ENCODE results near the gene PARP16.
"Not testable (repeated sequence)": the region's sequence is repeated elsewhere in the genome, so short reads cannot be mapped to it uniquely, and the experiment has no call there.

PARP16 gene

DNA sequence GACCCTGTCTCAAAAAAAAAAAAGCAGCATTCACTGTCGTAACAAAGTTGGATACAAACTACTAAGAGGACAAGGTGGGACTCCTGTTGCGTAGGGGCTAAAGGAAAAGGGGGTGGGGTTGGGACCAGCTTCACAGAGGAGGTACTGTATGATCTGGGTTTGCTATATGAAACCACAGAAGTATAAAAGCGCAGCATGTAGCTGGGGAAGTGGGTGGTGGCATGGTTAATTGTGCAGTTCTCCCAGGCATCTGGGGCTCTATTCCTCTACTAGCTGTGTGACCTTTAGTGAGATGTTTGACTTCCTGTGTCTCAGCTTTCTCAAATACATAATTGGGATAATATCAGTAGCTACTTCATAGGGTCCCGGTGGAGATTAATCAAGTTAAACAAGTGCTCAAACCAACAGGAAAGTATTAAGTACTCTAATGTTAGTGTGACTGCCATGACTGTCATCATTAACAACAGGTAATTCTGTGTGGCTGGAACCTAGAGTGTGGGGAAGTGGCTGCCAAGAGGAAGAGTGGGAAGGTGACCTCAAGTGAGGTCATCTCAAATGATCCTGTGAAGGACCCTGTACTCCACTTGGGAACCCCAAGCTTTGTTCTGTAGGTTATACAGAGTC lies 11.5 kb downstream of the PARP16 start:
- DNase-seq, result no peak

DNA sequence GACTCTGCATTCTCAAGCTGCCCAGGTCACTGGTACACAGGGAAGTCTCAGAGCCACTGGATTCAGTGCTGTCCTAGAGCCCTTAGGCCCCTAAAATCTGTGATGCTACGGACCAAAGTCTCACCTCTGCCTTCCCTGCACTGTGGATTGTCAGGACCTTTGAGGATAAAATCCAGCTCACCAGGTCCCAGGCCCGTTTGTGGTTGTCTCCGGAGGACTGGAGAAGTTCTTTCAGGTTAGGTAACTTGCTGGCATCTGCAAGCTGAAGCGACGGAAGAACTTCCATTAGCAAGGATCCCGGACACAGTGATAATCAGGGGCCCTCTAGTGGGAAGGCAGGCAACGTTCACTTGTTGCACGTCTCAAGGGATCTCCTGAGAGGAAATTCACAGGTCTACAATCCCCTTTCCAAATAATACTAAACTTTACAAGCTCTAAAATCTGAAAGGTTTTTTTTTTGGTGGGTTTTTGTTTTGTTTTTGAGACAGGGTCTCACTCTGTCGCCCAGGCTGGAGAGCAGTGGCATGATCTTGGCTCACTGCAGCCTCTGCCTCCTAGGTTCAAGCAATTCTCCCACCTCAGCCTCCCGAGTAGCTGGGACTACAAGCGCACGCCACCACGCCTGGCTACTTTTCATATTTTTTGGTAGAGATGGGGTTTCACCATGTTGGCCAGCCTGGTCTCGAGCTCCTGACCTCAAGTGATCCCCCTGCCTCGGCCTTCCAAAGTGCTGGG lies 15.7 kb downstream of the PARP16 start:
- not testable (repeated sequence) for DNase-seq

DNA sequence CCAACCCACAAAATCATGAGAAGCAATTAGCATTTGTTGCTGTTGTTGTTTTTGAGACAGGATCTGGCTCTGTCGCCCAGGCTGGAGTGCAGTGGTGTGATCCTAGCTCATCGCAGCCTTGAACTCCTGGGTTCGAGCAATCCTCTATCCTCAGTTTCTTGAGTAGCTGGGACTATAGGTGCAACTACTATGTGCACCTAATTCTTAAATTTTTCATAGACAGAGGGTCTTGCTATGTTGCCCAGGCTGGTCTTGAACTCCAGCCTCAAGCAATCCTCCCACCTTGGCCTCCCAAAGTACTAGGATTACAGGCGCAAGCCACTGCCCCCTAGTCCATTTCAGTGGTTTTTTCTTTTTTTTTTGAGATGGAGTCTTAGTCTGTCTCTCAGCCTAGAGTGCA lies 18.3 kb downstream of the PARP16 start:
- DNase-seq, result no peak

DNA sequence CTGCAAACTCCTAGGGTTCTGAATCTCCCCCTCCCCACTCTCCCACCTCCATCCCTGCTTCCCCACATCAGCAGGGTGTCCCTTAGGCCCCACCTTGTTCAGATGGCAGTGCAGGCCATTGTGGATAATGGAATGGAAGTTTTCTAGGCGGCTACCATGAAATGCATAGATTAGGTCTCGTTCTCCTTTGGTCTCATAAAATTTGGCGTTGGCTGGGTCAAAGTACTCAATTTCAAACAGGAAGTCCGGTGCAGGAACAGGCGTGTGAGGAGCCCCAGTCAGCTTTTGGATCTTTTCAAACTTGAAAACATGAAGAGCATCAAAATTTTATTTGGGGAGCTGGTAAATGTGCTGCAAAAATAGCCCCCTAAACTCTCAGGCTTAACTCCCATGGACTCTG lies 20.2 kb downstream of the PARP16 start:
- DNase-seq, result no peak

DNA sequence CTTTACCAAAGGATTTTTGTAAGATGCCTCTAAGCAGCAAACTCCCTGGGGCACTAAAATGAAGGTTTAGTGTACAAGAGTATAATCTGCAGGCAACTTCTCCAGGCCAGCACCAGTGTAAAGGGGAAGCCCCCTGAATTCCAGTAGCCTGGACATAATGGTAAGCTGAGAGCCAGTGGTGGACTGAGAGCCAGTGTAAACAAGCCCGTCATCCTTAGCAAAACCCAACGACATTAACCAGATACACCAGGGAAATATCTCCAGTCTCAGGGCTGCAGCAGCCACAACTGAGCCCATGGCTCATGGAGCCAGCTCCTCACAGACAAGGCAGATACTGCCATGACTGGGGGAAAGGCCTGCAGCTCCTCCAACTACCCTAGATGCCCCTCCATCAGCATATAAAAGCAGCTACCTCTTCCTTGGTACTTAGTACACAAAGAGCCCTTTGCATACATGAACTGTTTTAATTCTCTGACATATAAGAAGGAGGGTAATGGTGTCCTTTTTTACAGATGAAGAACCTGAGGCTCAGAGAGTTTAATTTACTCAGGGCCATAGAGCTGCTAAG lies 21.7 kb downstream of the PARP16 start:
- DNase-seq, result no peak

DNA sequence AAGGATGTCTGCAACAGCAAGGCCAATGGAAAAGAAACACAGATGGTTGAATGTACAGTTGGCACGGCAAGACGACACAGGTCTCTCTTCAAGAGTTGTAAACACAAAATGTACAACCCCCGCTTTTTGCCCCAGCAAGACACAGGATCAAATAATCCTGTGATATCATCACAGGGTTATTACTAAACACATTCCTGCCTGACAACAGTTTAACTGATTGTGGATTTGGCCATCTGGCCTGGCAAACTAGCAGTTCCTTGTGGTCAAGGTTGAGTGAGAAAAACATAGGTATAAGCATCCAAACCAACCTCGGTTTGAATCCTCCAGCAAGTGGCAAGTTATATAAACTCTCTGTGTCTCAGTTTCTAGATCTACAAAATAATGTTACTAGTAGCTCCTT lies 23.4 kb downstream of the PARP16 start:
- DNase-seq, result no peak

DNA sequence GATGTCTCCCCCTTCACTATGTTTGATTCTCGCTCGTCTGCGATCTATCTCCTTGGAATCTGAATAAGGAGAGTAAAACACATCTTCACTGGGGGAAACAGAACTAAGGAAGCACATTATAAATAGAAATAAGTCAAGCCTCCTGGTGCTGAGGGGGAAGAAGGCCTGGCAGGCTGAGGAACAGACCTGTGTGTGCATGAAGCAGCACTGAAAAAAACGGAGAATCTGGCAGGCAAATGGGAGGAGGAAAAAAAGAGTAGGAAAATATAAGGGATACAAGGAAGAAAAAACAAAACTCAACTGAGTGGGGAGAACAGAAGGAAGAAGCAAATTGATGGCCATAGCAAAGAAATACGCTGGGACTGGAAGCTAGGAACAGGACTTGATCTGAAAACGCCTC lies 25.7 kb downstream of the PARP16 start:
- DNase-seq, result no peak

DNA sequence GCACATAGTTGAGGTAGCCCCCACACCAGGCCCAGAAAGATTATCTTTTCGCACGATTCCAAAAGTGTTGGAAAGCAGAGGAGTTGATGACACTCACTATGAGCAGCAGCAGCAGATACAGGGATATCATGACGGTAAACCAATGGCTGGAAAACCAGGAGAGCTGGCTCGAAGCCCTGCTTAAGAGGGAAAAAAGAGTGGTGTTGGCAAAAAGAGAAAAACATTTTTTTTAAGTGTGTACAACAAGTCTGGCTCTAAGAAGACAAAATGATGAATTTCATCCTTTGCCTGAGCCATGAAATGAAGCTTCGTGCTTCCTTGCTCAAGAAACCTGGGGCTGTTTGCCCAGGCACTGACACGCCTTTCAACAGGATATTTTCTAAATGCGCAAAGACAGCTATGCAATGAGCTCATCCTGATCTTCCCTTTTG lies 27.3 kb downstream of the PARP16 start:
- DNase-seq, result no peak

DNA sequence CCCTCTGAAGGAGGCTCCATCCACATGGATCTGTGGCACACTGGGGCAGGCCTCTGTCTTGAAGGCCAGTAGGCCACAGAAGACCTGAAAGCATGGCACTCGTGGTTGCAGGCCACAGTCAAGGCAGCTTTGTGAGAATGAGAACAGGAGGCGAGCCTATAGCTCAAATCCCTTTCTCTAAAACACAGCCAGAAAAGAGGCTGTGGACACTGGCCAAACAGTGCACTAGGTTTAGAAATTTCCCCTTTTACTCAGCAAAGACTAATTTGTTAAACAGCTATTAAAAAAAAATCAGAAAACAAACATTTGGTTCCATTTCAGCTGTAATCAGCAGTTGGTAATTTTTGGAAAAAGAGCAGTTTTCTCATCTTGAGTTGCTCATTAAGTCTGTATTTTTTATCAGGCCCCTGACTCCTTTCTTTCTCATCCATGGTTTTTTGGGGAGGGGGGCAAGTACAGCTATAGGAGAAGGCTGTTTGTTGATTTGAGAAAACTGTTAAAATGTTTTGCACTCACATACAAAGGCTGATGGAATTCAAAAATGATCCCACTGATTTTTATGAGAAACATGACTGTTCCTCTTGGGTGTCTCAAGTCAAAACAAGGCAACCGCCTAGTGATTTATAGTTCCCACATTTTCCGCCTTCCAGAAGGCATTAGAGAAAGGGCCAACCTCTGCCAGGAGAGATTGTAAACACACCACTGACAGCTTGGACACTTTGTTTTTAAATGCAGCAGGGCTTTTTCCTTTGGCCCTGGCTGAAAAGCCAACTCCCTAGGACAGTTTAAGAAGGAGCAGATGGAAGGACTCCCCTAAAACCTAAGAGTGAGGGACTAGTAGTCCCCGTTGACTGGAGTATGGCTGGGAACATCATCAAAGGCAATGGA lies 28.1 kb downstream of the PARP16 start:
- DNase-seq, result no peak

DNA sequence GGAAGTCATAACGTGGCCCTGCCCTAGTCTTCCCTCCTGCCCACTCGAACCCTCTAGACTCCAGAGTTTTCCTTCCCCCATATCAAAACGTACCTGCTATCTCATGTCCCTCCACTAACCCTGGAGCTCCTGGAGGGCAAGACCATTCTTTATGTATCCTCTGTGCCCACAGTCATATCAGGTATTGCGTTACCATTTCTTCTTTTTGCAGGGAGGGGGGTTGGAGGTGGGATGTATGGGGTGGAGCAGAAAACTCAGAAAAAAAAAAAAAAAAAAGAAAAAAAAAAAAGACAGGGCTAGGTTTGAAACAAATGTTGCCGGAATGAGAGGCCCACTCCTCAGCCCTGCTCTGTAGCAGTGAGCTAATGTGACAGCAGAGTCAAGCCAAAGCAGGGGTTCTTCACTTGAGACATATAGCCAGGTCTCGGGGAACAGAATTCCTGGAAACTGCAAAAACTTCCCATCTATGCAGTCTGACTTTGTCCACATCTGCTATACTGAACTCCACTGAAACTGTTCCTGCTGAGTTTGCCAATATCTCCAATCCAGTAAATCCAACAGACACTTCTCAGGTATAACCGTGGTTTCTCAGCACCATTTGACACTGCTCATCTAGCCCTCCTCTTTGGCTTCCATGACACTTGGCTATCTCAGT lies 31.1 kb downstream of the PARP16 start:
- DNase-seq, result no peak

DNA sequence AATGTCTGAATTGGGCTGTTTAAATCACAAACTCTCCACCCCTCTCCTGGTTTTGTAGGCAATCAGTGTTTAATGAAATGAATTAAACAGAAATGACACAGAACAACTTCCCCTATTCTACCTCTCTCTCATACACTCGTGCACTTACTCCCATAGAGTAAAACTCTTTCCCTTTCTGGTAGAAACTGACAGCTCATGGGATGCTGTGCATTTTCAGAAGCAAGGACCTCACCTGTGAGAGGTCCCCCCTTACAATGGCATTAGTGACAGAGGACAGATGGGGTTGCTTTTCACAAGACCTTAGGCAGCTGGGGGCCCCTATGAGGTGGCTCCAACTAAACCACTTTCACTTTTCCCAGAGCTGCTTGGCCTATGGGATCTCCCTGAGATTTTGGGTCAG lies 31.9 kb downstream of the PARP16 start:
- DNase-seq, result no peak

DNA sequence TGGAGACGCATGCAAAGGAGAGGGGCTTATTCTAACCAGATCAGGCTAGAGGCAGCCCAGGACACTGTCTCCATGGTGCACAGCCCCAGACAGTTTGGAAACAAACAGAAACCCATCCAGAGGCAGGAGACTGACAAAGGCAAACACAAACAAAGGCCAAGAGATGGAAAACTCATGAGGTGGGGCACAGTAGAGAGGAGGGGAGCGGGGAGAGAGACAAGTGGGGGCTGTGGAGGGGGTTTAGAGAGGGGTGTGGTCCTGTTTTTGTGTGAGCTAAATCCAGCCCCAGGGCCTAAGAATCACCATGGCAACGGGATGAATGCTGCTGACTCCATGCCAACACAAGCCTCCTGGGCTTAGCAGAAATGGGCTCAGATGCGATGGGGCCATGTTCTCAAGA lies 32.3 kb downstream of the PARP16 start:
- no peak for DNase-seq

DNA sequence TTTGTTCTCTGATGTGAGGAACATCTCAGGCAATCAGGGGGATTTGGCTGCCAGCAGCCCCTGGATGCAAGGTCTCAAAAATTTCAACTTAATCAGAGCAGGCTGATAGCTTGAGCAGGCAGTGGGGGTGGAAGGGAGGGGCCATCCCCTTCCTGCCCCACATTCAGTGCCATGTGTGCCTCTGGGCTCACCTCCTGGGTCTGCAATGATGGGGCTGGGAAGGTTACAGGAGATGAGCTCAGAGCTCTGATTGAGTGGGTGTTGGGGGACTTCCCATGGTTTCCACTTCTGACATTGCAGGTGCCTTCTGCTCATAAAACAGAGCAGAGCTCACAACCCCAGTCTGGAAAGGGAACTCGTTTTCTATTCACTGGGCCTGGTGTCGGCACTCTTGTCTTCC lies 37.0 kb downstream of the PARP16 start:
- DNase-seq, result no peak

DNA sequence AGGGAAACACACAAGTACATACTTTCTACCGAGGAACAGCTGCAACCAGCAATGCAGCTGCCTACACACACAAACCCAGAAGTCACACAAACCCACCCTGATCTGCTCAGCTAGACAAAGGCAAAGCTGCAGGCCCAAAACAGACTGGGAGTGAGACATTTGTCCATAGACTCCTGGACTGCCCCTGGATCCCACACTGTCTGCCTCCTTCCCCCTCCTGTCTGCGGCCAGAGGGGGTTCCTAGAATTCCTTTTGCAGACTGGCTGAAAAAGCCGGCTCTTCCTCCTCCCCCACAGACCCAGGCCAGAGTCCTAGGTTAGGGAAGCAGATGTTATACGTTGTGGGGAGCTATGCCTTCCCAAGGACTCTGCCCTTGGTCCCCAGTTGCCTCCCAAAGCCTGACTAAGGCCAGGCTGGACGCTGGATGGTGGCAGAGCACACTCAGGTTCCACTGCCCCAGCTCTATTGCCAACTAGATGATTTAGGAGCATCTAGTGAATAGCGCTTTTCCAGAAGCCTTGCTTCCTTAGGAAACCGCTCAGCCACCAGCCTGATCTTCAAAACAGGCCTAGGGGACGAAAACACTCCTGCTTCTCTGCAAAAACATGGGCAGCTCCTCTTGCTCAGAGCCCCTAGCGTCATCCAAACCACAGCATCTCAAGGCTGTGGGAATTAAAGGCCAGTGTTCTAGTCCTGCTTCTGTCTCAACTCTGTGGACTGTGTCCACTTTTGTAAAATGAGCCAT lies 38.0 kb downstream of the PARP16 start:
- no peak for DNase-seq

DNA sequence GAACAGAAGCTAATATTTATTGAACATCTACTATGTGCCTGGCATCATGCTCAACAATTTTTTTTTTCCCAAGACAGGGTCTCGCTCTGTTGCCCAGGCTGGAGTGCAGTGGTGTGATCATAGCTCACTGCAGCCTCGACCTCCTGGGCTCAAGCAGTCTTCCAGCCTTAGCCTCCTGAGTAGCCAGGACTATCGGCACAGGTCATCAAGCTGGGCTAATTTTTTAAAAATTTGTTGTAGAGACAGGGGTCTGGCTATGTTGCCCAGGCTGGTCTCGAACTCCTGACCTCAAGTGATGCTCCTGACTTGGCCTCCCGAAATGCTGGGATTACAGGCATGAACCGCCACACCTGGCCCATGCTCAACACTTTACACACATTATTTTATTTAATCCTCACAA lies 39.7 kb downstream of the PARP16 start:
- DNase-seq, result no peak

DNA sequence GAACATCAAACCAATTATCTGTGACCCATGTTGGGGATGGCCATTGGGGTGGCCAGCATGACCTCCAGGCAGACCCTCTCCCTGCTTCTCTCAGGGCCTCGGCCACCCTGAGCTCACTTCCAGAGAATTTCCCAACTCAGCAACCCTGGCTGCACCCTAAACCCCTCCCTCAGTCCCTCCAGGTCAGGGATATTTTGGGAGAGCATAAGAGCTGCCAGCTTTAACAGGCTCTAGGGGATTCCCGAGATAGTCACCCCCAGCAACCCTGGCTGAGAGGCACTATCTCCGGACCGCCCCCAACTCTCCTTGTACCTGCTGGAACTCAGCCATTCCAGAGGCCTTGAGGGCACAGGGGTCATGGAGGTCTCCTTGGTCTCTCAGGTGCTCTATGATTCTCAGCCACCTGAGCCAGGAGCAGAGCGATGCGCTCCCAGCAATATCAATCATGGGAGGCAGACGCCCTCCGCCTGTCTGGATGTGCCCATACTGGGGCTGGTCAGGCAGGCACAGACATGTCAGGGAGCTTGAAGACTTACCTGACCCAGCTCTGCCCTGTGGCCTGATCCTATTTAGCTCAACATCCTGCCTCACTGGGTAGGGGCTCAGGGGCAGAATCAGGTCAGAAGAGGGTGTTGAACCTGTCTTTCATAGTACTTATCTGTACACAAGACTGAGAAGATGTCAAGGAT lies 40.5 kb downstream of the PARP16 start:
- DNase-seq, result no peak

DNA sequence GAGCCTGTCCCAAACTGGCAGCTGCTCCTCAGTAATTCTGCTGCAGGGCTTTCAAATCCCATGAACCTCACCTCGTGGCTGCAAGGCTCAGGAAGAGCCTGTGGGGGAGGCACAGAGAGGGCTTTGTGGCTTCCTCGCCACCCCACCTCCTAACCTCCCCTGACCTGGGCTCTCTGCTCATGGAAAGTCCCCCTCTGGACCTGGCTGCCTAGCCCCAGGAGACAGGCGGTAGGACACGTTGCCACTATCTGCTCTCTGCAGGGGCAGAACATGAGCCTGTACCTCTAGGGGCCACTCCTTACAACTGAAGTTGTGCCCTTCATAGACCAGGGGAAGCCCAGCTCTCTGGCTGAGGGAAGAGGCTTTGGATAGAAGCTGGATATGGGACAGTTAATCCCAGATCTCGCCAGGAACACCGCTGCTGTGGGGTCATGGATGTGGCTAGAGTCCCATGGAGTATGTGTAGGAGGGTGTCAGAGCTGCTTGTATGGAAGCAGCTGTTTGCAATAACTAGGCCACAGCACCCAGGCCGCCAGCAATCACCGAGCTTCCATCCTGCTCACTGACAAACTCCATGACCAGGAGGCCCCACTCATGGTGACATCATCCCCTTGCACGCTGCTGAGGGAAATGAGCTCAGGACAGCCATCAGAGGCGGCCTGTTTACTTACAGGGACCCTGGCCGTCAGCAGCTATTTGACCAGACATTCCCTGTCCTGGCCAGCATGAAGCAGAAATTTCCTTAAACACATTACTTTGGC lies 41.4 kb downstream of the PARP16 start:
- no peak for DNase-seq

DNA sequence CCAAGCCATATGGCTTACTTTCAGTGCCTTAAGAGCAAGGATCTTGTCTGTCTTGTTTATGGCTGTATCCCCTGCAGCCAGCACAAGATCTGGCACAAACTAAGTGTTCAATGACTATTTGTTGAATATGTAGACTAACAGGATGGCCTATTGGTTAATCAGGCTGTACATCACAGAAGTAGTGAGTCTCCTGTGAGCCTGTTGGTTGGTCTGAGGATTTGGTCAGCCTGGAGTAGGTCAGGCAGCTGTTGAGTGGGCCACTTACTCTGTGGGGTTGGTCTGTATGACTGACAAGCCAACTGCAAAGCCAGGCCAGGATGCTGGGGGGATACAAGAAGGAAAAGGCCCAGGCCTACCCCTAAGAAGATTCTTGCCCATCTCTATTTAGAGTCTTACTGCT lies 42.0 kb downstream of the PARP16 start:
- no peak for DNase-seq

DNA sequence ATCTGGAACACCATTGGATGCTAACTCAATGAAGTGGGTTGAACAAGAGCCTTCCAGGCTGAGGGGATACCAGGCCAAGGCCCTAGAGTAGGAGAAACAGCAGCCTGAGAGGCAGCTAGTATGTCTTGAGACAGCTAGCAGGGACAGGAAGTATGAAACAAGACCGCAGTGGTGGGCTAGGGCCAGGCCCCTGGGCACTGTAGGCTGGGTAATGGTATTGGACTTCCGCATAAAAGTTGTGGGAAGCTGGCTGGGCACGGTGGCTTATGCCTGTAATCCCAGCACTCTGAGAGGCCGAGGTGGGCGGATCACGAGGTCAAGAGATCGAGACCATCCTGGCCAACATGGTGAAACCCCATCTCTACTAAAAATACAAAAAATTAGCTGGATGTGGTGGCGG lies 50.2 kb downstream of the PARP16 start:
- DNase-seq, result not testable (repeated sequence)

DNA sequence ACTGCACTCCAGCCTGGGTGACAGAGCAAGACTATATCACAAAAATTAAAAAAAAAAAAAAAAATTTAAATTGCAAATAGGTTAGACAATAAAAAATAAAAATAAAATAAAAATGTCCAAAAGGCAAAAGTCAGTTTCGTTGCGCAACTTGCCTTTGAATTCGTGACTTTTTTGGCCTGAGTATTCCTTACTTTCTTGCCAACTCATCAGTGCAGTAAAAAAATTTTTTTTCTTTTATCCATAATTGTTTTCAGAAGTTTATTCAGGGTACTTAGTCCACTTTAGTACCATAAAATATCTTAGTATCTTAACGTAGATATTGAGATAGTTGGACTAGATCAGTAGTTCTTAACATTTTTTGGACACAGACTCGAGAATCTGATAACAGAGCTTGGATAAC lies 53.0 kb downstream of the PARP16 start:
- DNase-seq, result no peak

DNA sequence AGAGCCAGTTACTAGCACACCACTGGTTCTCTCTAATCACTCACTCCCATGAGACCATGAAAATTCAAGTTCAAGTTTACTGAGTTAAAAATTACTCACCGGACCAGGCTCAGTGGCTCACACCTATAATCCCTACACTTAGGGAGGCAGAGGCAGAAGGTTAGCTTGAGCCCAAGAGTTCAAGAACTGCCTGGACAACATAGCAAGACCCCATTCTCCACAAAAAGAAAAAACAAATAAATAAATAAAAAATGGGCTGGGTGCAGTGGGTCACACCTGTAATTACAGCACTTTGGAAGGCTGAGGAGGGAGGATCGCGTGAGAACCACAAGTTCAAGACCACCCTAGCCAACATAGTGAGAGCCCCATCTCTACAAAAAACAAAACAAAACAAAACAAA lies 54.2 kb downstream of the PARP16 start:
- DNase-seq, result no peak

Data from NCI-H2029 treated with DMSO at 0.1 percent for 48 hours (cell line).